HEK293 (cell line): ENCODE results near the gene MAML2.
A peak's percentile ranks its signal among the peaks of the same experiment; 100 is the strongest.

Experiments
- CTCF ChIA-PET: fragments of 350-600 bp; formaldehyde crosslinking; extraction: SDS; loops from one replicate; lab custom pipeline; 2021; ENCODE audit warnings: antibody characterized with exemption; lab: Yijun Ruan, JAX
- POLR2A ChIA-PET: fragments of 300-600 bp; formaldehyde crosslinking; extraction: SDS; loops from one replicate; lab custom pipeline; 2020; ENCODE audit warnings: antibody characterized with exemption, inconsistent platforms; lab: Yijun Ruan, JAX
- H3K27ac ChIP-seq: fragments of 200-500 bp; sonication (Bioruptor generic); 2 replicates; pipeline ENCODE4 v1.5.1; 2014; ENCODE audit warnings: low read depth, low read length, control low read depth, inconsistent platforms; ENCODE audit errors: extremely low read depth
- H3K36me3 ChIP-seq, 2 experiments: fragments of 200-500 bp in 1 of 2; sonication (Bioruptor generic) in 1 of 2; 1 replicate in 1 of 2; 2 replicates in 1 of 2; pipeline ENCODE4 v1.5.1; 2014 to 2017; ENCODE audit warnings: inconsistent platforms in 2 of 2, low read length in 2 of 2; ENCODE audit not compliant: control insufficient read depth in 2 of 2, insufficient read depth in 1 of 2
- H3K4me1 ChIP-seq: fragments of 200-500 bp; sonication (Bioruptor generic); 2 replicates; pipeline ENCODE4 v1.5.1; 2014; ENCODE audit warnings: mild to moderate bottlenecking, low read length, inconsistent platforms; ENCODE audit not compliant: control insufficient read depth, insufficient read depth
- H3K4me3 ChIP-seq: 2 replicates; pipeline ENCODE4 v1.5.1; 2011; ENCODE audit warnings: low read depth, mild to moderate bottlenecking, control low read depth, low read length, moderate library complexity
- H3K9me3 ChIP-seq: fragments of 200-500 bp; sonication (Bioruptor generic); 2 replicates; pipeline ENCODE4 v1.5.1; 2014; ENCODE audit warnings: low read depth, low read length, inconsistent platforms; ENCODE audit not compliant: control insufficient read depth, insufficient read depth
- BCL11A ChIP-seq: fragments of 450-650 bp; formaldehyde crosslinking; IDR thresholded peaks from 2 replicates; pipeline ENCODE4 v1.5.1; 2016; ENCODE audit warnings: low read depth, missing biosample characterization, missing genetic modification characterization
- MEIS1 ChIP-seq: sonication (generic); formaldehyde crosslinking; IDR thresholded peaks from 2 replicates; pipeline ENCODE4 v1.8.1; 2022; ENCODE audit warnings: missing genetic modification reagents, mild to moderate bottlenecking, borderline replicate concordance
- SALL2 ChIP-seq: fragments of 450-650 bp; formaldehyde crosslinking; IDR thresholded peaks from 2 replicates; pipeline ENCODE4 v1.5.0; 2017; ENCODE audit warnings: missing biosample characterization, mild to moderate bottlenecking, missing genetic modification characterization, borderline replicate concordance
- SCRT2 ChIP-seq: fragments of 450-650 bp; formaldehyde crosslinking; IDR thresholded peaks from 2 replicates; pipeline ENCODE4 v1.5.1; 2016; ENCODE audit warnings: missing biosample characterization, missing genetic modification characterization
- SP3 ChIP-seq: fragments of 450-650 bp; formaldehyde crosslinking; IDR thresholded peaks from 2 replicates; pipeline ENCODE4 v1.5.1; 2016; ENCODE audit warnings: missing biosample characterization, missing genetic modification characterization
- ZEB2 ChIP-seq: fragments of 450-650 bp; formaldehyde crosslinking; IDR thresholded peaks from 2 replicates; pipeline ENCODE4 v1.5.1; 2016; ENCODE audit warnings: missing biosample characterization, missing genetic modification characterization
- ZFHX2 ChIP-seq: fragments of 450-650 bp; formaldehyde crosslinking; conservative IDR thresholded peaks from 2 replicates; pipeline ENCODE4 v1.5.1; 2016; ENCODE audit warnings: missing biosample characterization, missing genetic modification characterization
- ZNF140 ChIP-seq: fragments of 450-650 bp; formaldehyde crosslinking; IDR thresholded peaks from 2 replicates; pipeline ENCODE4 v1.5.1; 2016; ENCODE audit warnings: missing biosample characterization, missing genetic modification characterization
- ZNF19 ChIP-seq: fragments of 450-650 bp; formaldehyde crosslinking; IDR thresholded peaks from 2 replicates; pipeline ENCODE4; 2016; ENCODE audit warnings: missing biosample characterization, missing genetic modification characterization, low read depth
- ZNF2 ChIP-seq: fragments of 450-650 bp; formaldehyde crosslinking; IDR thresholded peaks from 2 replicates; pipeline ENCODE4 v1.5.1; 2016; ENCODE audit warnings: missing biosample characterization, missing genetic modification characterization
- ZNF239 ChIP-seq: fragments of 450-650 bp; formaldehyde crosslinking; IDR thresholded peaks from 2 replicates; pipeline ENCODE4 v1.5.1; 2016; ENCODE audit warnings: missing biosample characterization, missing genetic modification characterization
- ZNF266 ChIP-seq: fragments of 450-650 bp; formaldehyde crosslinking; IDR thresholded peaks from 2 replicates; pipeline ENCODE4 v1.5.1; 2016; ENCODE audit warnings: missing biosample characterization, missing genetic modification characterization, low read depth
- ZNF292 ChIP-seq: fragments of 450-650 bp; formaldehyde crosslinking; IDR thresholded peaks from 2 replicates; pipeline ENCODE4 v1.5.1; 2016; ENCODE audit warnings: low read depth, missing biosample characterization, missing genetic modification characterization, borderline replicate concordance
- ZNF311 ChIP-seq: fragments of 450-650 bp; formaldehyde crosslinking; IDR thresholded peaks from 2 replicates; pipeline ENCODE4 v1.5.1; 2017; ENCODE audit warnings: missing biosample characterization, missing genetic modification characterization, borderline replicate concordance
- ZNF350 ChIP-seq: fragments of 450-650 bp; formaldehyde crosslinking; IDR thresholded peaks from 2 replicates; pipeline ENCODE4 v1.5.0; 2017; ENCODE audit warnings: missing biosample characterization, mild to moderate bottlenecking, missing genetic modification characterization
- ZNF391 ChIP-seq: fragments of 450-650 bp; formaldehyde crosslinking; IDR thresholded peaks from 2 replicates; pipeline ENCODE4 v1.5.1; 2016; ENCODE audit warnings: low read depth, missing biosample characterization, missing genetic modification characterization, borderline replicate concordance
- ZNF394 ChIP-seq: fragments of 450-650 bp; formaldehyde crosslinking; IDR thresholded peaks from 2 replicates; pipeline ENCODE4 v1.5.1; 2016; ENCODE audit warnings: missing biosample characterization, missing genetic modification characterization, mild to moderate bottlenecking, moderate library complexity, borderline replicate concordance
- ZNF404 ChIP-seq: fragments of 450-650 bp; formaldehyde crosslinking; IDR thresholded peaks from 2 replicates; pipeline ENCODE4 v1.5.1; 2017; ENCODE audit warnings: missing biosample characterization, missing genetic modification characterization
- ZNF416 ChIP-seq: fragments of 450-650 bp; formaldehyde crosslinking; IDR thresholded peaks from 2 replicates; pipeline ENCODE4 v1.5.1; 2016; ENCODE audit warnings: missing biosample characterization, missing genetic modification characterization
- ZNF433 ChIP-seq: fragments of 450-650 bp; formaldehyde crosslinking; IDR thresholded peaks from 2 replicates; pipeline ENCODE4 v1.5.1; 2016; ENCODE audit warnings: missing biosample characterization, missing genetic modification characterization, low read depth
- ZNF501 ChIP-seq: fragments of 450-650 bp; formaldehyde crosslinking; IDR thresholded peaks from 2 replicates; pipeline ENCODE4 v1.5.1; 2016; ENCODE audit warnings: missing biosample characterization, missing genetic modification characterization
- ZNF585B ChIP-seq: fragments of 450-650 bp; formaldehyde crosslinking; IDR thresholded peaks from 2 replicates; pipeline ENCODE4 v1.5.1; 2016; ENCODE audit warnings: missing biosample characterization, missing genetic modification characterization
- ZNF610 ChIP-seq: fragments of 450-650 bp; formaldehyde crosslinking; IDR thresholded peaks from 2 replicates; pipeline ENCODE4 v1.5.1; 2016; ENCODE audit warnings: missing biosample characterization, missing genetic modification characterization, borderline replicate concordance
- ZNF677 ChIP-seq: fragments of 450-650 bp; IDR thresholded peaks from 2 replicates; pipeline ENCODE4 v1.5.0; 2018; ENCODE audit warnings: missing biosample characterization, mild to moderate bottlenecking, missing genetic modification characterization, moderate library complexity
- ZNF76 ChIP-seq: fragments of 450-650 bp; formaldehyde crosslinking; IDR thresholded peaks from 2 replicates; pipeline ENCODE4; 2016; ENCODE audit warnings: low read depth, missing biosample characterization, missing genetic modification characterization, borderline replicate concordance
- ZNF843 ChIP-seq: fragments of 450-650 bp; formaldehyde crosslinking; IDR thresholded peaks from 2 replicates; pipeline ENCODE4 v1.5.1; 2016; ENCODE audit warnings: missing biosample characterization, missing genetic modification characterization
- TF ChIP-seq, protein P1 (sequence below): fragments of 450-650 bp; formaldehyde crosslinking; IDR thresholded peaks from 2 replicates; pipeline ENCODE4 v1.5.1; 2017; ENCODE audit warnings: missing biosample characterization, missing genetic modification characterization
- TF ChIP-seq, protein P2 (sequence below): fragments of 450-650 bp; formaldehyde crosslinking; IDR thresholded peaks from 2 replicates; pipeline ENCODE4 v1.5.1; 2017; ENCODE audit warnings: missing biosample characterization, missing genetic modification characterization

Gene MAML2

DNA sequence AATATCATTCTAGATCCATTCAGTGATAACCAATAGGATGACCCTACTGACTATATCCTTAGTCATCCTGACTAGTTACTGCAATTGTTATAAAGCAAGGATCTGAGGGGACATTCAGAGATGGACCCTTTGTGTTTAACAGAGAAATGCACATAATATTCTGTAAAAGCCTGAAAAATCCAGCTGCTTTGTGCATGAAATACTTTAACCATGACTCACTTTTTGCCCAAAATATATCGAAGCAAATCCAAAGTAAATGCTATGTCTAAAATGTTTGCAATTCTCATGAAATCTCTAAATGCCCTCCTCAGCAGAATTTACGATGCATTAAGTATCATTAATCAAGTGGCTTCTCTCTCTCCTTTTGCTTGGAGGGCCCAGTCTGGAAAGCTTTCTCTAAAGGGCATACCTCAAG lies 240.3 kb downstream of the MAML2 start:
- H3K27ac ChIP-seq = no peak overlapping the region
- H3K4me1 ChIP-seq = no peaks in the 10 kb centered on the region
- ChIA-PET POLR2A (no interaction called here), CTCF (interaction anchor here (0.5 kb wide), 1 partner anchor 948 kb away, joined by 3 read pairs; no protein-coding TSS in a partner anchor)
- H3K9me3 ChIP-seq = no peaks in the 10 kb centered on the region
- TF ChIP-seq ZNF2 (tag by site-specific recombination) (no peak), BCL11A (tag by site-specific recombination) (no peak), ZFHX2 (tag by site-specific recombination) (no peak), ZNF292 (tag by site-specific recombination) (no peak)
- no peak overlapping the region for H3K4me3 ChIP-seq
- H3K36me3 ChIP-seq = no peaks in the 10 kb centered on the region

DNA sequence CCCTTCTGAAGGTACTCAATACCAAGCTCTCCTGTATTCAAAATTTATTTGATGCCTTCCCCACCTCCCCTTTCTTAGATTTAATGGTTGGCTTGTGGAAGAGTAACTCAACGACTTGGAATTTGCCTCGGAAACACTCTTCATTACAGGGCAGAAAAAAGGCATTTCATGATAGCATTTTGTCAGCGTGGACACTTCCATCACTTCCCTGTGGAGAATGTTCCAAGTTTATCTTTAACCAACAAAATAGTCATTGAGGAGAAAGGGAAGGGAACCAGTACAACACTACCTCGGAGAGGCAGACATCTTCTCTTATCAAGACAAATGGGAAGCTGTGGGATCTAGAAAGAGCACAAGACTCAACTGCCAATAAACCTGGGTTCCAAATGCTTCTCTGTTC lies 241.8 kb downstream of the MAML2 start:
- CTCF ChIA-PET = interaction anchor here (0.6 to 1.2 kb wide), 2 partner anchors 67 to 242 kb away, joined by 3 to 4 read pairs; partner anchors contain the start of gene MAML2

DNA sequence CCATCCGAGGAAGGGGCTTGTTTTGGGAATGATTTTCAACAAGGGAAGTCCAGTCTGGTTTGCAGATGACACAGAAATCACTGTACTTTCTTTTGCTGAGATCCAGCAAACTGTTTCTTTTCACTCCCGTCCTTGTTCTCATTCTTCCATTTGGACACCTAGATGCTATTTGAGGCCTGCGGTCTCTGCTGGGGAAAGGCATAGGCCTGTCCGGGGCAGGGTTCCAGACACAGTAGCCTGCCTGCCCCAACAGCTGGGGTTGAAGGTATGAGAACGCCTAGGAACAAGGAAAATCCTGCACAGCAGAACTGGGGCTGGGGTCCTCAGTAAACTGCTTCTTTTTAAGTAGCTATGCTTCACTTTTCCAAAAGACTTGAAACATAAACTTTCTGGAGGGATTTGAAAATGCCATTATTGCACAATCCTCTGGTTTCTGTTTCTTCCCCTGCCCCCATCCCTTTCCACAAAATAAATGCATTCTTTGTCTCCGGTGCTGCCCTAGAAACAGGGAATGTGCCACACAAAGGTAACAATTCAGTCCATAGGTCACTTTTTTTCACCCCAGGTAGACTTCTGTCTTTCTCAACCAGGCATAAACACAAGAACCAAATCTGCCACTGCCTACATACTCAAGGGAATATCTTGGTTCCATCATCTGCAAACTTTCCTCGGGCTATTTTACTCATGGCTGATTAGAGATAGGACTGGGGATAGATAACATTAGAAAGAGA lies 244.3 kb downstream of the MAML2 start:
- Histone ChIP-seq H3K9me3 (no peaks in the 10 kb centered on the region), H3K4me3 (no peak overlapping the region), H3K27ac (no peak overlapping the region), H3K4me1 (no peaks in the 10 kb centered on the region), H3K36me3 (no peaks in the 10 kb centered on the region)
- ChIA-PET POLR2A (no interaction called here), CTCF (interaction anchor here (0.7 kb wide), 1 partner anchor 326 kb away, joined by 3 read pairs; no protein-coding TSS in a partner anchor)
- TF ChIP-seq SCRT2 (tag by site-specific recombination) (no peak), MEIS1 (no peak), ZNF76 (tag by site-specific recombination) (no peak)
- TF ChIP-seq, protein P1, sequence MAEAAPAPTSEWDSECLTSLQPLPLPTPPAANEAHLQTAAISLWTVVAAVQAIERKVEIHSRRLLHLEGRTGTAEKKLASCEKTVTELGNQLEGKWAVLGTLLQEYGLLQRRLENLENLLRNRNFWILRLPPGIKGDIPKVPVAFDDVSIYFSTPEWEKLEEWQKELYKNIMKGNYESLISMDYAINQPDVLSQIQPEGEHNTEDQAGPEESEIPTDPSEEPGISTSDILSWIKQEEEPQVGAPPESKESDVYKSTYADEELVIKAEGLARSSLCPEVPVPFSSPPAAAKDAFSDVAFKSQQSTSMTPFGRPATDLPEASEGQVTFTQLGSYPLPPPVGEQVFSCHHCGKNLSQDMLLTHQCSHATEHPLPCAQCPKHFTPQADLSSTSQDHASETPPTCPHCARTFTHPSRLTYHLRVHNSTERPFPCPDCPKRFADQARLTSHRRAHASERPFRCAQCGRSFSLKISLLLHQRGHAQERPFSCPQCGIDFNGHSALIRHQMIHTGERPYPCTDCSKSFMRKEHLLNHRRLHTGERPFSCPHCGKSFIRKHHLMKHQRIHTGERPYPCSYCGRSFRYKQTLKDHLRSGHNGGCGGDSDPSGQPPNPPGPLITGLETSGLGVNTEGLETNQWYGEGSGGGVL (tag by site-specific recombination) = no peak
- TF ChIP-seq, protein P2, sequence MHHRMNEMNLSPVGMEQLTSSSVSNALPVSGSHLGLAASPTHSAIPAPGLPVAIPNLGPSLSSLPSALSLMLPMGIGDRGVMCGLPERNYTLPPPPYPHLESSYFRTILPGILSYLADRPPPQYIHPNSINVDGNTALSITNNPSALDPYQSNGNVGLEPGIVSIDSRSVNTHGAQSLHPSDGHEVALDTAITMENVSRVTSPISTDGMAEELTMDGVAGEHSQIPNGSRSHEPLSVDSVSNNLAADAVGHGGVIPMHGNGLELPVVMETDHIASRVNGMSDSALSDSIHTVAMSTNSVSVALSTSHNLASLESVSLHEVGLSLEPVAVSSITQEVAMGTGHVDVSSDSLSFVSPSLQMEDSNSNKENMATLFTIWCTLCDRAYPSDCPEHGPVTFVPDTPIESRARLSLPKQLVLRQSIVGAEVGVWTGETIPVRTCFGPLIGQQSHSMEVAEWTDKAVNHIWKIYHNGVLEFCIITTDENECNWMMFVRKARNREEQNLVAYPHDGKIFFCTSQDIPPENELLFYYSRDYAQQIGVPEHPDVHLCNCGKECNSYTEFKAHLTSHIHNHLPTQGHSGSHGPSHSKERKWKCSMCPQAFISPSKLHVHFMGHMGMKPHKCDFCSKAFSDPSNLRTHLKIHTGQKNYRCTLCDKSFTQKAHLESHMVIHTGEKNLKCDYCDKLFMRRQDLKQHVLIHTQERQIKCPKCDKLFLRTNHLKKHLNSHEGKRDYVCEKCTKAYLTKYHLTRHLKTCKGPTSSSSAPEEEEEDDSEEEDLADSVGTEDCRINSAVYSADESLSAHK (tag by site-specific recombination) = peak; percentile 30; the same call in 1 of the 2 replicates

More for the DNA sequence above, 241.8 kb downstream of the MAML2 start:
- TF ChIP-seq SP3 (tag by site-specific recombination) (no peak), ZNF416 (tag by site-specific recombination) (no peak), ZNF585B (tag by site-specific recombination) (no peak), ZEB2 (no peak), ZNF433 (tag by site-specific recombination) (no peak), ZNF350 (no peak), ZNF391 (tag by site-specific recombination) (no peak), ZNF677 (no peak), ZNF404 (tag by site-specific recombination) (no peak), ZNF501 (no peak), ZNF843 (tag by site-specific recombination) (no peak), ZNF266 (tag by site-specific recombination) (no peak), ZNF610 (no peak), ZNF394 (tag by site-specific recombination) (no peak), ZNF311 (tag by site-specific recombination) (no peak), ZNF140 (no peak), ZNF19 (tag by site-specific recombination) (no peak), SALL2 (tag by site-specific recombination) (no peak), ZNF239 (tag by site-specific recombination) (no peak)
- Histone ChIP-seq H3K36me3 (no peaks in the 10 kb centered on the region), H3K9me3 (no peaks in the 10 kb centered on the region), H3K27ac (no peak overlapping the region), H3K4me3 (no peak overlapping the region), H3K4me1 (no peaks in the 10 kb centered on the region)
- POLR2A ChIA-PET = no interaction called here
